ENCODE results near the gene SLC35F3. TPM values are rescaled to one million over a fixed set of nuclear protein-coding genes. Genes with fewer than 3 reads are reported as not detected.

Gene SLC35F3
- polyA plus RNA-seq, 1 experiment: 0.06 TPM

GRCh38 chr1:233938476-233938875, 34.0 kb downstream of the SLC35F3 start:
- ChIA-PET CTCF (no interaction called here), POLR2A (no interaction called here)
- H3K36me3 ChIP-seq (ENCODE audit: control insufficient read depth, insufficient read depth, low read length): no peaks in the 10 kb centered on the region
- H3K4me3 ChIP-seq (ENCODE audit: low read depth, low read length): no peak overlapping the region
- no peak for TF ChIP-seq CTCF (IDR thresholded peaks at IDR 0.05; ENCODE audit: insufficient read depth, low read depth, low read length)
- no peaks in the 10 kb centered on the region for H3K27me3 ChIP-seq (ENCODE audit: control insufficient read depth, insufficient read depth, low read length)
- DNase-seq (ENCODE audit: low read depth): no peak

DNA sequence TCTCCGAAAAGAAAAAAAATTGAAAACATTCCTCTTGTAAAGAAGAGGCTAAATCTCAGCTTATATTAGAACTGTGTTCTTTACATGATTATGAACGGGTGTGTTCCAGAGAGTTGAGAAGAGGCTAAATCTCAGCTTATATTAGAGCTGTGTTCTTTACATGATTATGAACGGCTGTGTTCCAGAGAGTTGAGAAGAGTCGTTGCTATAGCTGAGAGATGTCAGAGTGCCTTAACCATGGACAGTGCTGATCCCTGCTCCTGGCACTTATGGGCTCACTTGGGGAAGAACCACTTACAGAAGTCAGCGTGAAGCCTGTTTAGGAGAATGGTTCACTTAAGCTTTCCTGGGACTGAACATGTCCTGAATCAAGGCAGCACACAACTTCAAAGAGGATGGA, 35.0 kb downstream of the SLC35F3 start:
- Histone ChIP-seq H3K27me3 (ENCODE audit: control insufficient read depth, insufficient read depth, low read length) (no peaks in the 10 kb centered on the region), H3K36me3 (ENCODE audit: control insufficient read depth, insufficient read depth, low read length) (no peaks in the 10 kb centered on the region), H3K4me3 (ENCODE audit: low read depth, low read length) (no peak overlapping the region)
- ChIA-PET CTCF (no interaction called here), POLR2A (no interaction called here)
- DNase-seq (ENCODE audit: low read depth): no peak
- no peak for TF ChIP-seq CTCF (IDR thresholded peaks at IDR 0.05; ENCODE audit: insufficient read depth, low read depth, low read length)

DNA sequence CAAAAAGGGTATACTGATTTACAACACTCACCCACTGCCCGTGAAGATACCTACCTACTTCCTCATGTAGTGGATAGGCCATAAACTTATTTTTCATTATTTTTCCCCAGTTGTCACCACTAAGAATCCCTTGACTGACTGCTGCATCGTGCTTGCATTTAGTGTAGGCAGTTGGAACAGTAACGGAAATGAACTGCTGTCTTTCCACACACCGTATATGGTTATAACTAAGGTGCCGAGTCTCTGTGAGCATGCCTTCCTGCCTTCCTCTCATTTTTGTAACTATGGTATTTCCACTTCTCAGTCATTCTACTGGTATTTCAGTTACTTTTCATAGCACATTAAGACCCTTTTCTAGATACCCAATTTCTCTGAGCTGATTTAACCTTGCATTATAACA, 36.4 kb downstream of the SLC35F3 start:
- ChIA-PET POLR2A (no interaction called here), CTCF (no interaction called here)
- H3K36me3 ChIP-seq (ENCODE audit: control insufficient read depth, insufficient read depth, low read length): no peaks in the 10 kb centered on the region
- no peak for DNase-seq (ENCODE audit: low read depth)
- no peak for TF ChIP-seq CTCF (IDR thresholded peaks at IDR 0.05; ENCODE audit: insufficient read depth, low read depth, low read length)
- no peaks in the 10 kb centered on the region for H3K27me3 ChIP-seq (ENCODE audit: control insufficient read depth, insufficient read depth, low read length)
- H3K4me3 ChIP-seq (ENCODE audit: low read depth, low read length): no peak overlapping the region

- H3K27me3 ChIP-seq (ENCODE audit: control insufficient read depth, insufficient read depth, low read length): no peaks in the 10 kb centered on the region
- CTCF ChIA-PET: no interaction called here
- no peaks in the 10 kb centered on the region for H3K36me3 ChIP-seq (ENCODE audit: control insufficient read depth, insufficient read depth, low read length)
- POLR2A ChIA-PET: no interaction called here
- TF ChIP-seq CTCF (IDR thresholded peaks at IDR 0.05; ENCODE audit: insufficient read depth, low read depth, low read length): no peak
- H3K4me3 ChIP-seq (ENCODE audit: low read depth, low read length): no peak overlapping the region
- DNase-seq (ENCODE audit: low read depth): no peak
Measured at GRCh38 chr1:233944601-233945000, 40.1 kb downstream of the SLC35F3 start.

- Histone ChIP-seq H3K27me3 (ENCODE audit: control insufficient read depth, insufficient read depth, low read length) (no peaks in the 10 kb centered on the region), H3K4me3 (ENCODE audit: low read depth, low read length) (no peak overlapping the region), H3K36me3 (ENCODE audit: control insufficient read depth, insufficient read depth, low read length) (no peaks in the 10 kb centered on the region)
- DNase-seq (ENCODE audit: low read depth): no peak
- ChIA-PET POLR2A (no interaction called here), CTCF (no interaction called here)
- TF ChIP-seq CTCF (IDR thresholded peaks at IDR 0.05; ENCODE audit: insufficient read depth, low read depth, low read length): no peak
Measured at GRCh38 chr1:233945573-233945972, 41.1 kb downstream of the SLC35F3 start.

Data from BJ (cell line).